Chondrocyte (in vitro differentiated cells): ENCODE measurements around the gene LLPH. TPM values are rescaled to one million over a fixed set of nuclear protein-coding genes. Genes with fewer than 3 reads are reported as not detected.

Source experiments
- DNase-seq: peaks from one replicate; pipeline ENCODE4 v3.0.0; 2021; ENCODE audit warnings: mixed read lengths, low spot score
- H3K27ac Mint-ChIP-seq: one replicate; pipeline ENCODE4 v1.8.0; 2021; ENCODE audit warnings: mild to moderate bottlenecking, moderate library complexity, mixed read lengths; ENCODE audit not compliant: unreplicated experiment
- H3K27me3 Mint-ChIP-seq: 2 replicates; pipeline ENCODE4 v1.8.0; 2021; ENCODE audit warnings: low read depth, mixed read lengths
- H3K36me3 Mint-ChIP-seq: 2 replicates; pipeline ENCODE4 v1.8.0; 2021; ENCODE audit warnings: low read depth, mixed read lengths
- H3K4me1 Mint-ChIP-seq: 2 replicates; pipeline ENCODE4 v1.8.0; 2021; ENCODE audit warnings: low read depth, mild to moderate bottlenecking, mixed read lengths
- H3K4me3 Mint-ChIP-seq: one replicate; pipeline ENCODE4 v1.8.0; 2021; ENCODE audit warnings: mild to moderate bottlenecking, moderate library complexity, mixed read lengths; ENCODE audit not compliant: unreplicated experiment
- H3K9me3 Mint-ChIP-seq: 2 replicates; pipeline ENCODE4 v1.8.0; 2021; ENCODE audit warnings: low read depth, mixed read lengths
- total RNA-seq: library from RNA; stranded (reverse); gene quantifications from 3 replicates; pipeline ENCODE4 v1.2.1, GENCODE V29; 2021
- TF ChIP-seq, protein P1 (sequence below): fragments of 200-600 bp; sonication (generic); IDR thresholded peaks from 2 replicates; pipeline ENCODE4 v1.5.0; 2021; ENCODE audit warnings: antibody characterized with exemption, mild to moderate bottlenecking, moderate library complexity

The LLPH gene
- total RNA-seq, 1 donor from 2014 or later: 22.8 TPM

DNA sequence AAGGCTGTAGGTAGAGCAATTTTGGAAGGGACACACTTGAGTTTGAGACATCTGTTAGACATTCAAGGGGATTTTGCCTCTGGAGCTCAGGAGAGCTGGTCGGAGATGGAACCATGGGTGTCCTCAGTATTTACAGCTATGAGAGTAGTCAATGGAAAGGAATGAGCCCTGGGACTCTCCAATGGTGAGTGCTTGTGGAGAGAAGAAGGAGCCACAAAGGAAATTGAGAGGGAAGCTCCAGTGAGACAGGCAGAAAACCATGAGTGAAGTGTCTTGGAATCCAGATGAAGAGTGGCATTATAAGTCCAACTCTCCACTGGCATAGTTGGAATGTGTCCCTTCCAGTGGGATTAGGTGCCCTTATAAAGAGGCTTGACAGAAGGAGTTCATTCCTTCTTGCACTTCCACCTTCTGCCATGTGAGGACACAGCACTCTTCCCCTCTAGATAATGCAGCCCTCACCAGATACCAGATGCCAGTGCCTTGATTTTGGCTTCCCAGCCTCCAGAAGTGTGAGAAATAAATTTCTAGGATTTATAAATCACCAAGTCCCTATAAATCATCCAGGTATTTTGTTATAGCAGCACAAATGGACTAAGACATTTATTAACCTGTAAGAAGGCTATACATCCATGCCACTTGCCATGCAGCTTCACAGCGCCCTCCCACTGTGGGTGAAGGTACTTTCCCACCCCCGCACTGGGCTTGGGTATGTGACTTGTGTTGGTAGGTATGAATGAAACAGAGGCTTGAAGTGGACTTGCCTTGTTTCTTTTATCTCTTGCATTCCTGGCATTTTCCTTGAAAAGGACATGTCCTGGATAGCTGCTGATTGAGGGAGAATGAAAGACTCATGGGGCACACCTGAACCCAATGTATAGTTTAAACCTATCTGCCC, 27.3 kb downstream of the LLPH start:
- H3K9me3 Mint-ChIP-seq: peaks cover 11% of the 10 kb centered on the region
- peaks cover 3% of the 10 kb centered on the region for H3K36me3 Mint-ChIP-seq
- TF ChIP-seq, protein P1, sequence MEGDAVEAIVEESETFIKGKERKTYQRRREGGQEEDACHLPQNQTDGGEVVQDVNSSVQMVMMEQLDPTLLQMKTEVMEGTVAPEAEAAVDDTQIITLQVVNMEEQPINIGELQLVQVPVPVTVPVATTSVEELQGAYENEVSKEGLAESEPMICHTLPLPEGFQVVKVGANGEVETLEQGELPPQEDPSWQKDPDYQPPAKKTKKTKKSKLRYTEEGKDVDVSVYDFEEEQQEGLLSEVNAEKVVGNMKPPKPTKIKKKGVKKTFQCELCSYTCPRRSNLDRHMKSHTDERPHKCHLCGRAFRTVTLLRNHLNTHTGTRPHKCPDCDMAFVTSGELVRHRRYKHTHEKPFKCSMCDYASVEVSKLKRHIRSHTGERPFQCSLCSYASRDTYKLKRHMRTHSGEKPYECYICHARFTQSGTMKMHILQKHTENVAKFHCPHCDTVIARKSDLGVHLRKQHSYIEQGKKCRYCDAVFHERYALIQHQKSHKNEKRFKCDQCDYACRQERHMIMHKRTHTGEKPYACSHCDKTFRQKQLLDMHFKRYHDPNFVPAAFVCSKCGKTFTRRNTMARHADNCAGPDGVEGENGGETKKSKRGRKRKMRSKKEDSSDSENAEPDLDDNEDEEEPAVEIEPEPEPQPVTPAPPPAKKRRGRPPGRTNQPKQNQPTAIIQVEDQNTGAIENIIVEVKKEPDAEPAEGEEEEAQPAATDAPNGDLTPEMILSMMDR: peak; percentile 45
- no peak overlapping the region for H3K27ac Mint-ChIP-seq
- H3K4me1 Mint-ChIP-seq: peaks cover 7% of the 10 kb centered on the region
- no peak for DNase-seq
- H3K4me3 Mint-ChIP-seq: no peak overlapping the region
- H3K27me3 Mint-ChIP-seq: no peaks in the 10 kb centered on the region

DNA sequence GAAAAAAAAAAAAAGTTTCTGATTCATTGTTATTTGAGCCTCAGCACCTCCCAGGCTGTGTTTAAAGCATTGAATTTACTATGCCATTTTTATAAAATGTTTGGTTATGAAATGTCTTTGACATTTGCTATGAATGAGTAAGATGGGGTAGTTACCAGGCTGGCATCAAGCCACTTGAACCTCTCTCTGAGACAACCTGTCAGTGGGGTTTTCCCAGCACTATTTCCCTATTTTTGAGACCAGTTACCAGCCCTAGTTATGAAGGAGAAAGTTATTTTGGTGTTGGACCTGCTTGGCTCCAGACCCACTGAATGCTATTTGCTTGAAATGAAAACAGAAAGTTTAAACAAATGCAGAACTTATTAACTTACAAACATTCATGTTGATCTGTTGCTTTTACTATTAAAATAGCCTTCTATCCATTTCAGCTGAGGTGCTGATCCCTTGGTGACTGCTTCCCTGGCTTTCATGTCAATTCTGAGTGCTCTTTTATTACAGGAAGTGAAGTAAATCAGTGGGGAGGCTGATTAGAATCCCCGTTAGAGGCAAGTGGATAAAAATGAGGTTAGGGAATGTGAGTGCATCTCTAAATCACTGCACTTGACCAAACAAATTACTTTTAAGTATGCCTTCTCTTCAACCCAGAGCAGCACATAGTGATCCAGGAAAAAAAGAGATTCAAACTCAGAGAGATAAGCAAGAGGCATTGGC, 37.8 kb downstream of the LLPH start:
- Mint-ChIP-seq H3K9me3 (no peaks in the 10 kb centered on the region), H3K4me1 (peaks cover 7% of the 10 kb centered on the region)

DNA sequence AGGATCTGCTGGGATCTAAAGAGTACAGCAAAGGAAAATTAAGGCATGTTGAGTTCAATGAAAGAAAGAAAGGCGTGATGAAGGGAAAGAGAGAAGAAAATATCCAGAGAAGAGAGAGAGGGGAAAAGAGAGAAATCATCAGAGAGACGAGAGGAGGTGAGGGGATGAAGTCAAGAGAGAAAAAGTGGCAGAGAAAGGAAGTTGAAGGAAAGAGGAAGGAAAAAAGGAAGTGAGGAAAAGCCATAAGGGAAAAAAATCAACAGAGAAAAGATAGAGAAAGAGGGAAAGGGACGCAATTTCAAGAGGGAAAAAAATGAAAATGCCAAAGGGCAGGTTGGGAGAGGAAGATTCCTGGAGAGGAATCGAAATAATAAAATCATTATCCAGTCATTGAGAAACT, 40.4 kb downstream of the LLPH start:
- TF ChIP-seq, protein P1: no peak
- Mint-ChIP-seq H3K4me3 (no peak overlapping the region), H3K27me3 (no peaks in the 10 kb centered on the region)

More for the DNA sequence above, 37.8 kb downstream of the LLPH start:
- no peak overlapping the region for H3K4me3 Mint-ChIP-seq
- no peak overlapping the region for H3K27ac Mint-ChIP-seq
- TF ChIP-seq, protein P1: no peak
- H3K27me3 Mint-ChIP-seq: no peaks in the 10 kb centered on the region
- DNase-seq: no peak
- H3K36me3 Mint-ChIP-seq: peaks cover 2% of the 10 kb centered on the region

DNA sequence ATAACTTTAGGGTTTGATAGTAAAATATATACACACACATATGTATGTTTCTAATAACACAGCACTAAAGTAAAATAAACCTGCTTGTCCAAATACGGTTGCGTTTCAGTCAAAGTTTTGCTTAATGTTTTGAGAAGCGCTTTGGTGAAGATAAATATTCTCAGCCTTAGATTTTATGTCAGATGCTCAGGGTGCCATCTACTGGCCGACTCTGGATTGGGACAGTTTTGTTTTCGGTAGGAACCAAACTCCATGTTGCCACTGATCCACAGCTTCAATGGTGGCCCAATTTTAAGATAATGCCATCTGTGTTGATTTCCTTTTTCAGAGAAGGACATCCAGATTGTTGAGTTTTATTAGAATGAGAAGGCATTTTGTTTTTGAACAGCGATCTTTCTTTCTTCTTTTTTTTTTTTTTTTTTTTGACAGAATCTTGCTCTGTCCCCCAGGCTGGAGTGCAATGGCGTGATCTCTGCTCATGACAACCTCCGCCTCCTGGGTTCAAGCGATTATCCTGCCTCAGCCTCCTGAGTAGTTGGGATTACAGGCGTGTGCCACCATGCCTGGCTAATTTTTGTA, 43.1 kb downstream of the LLPH start:
- Mint-ChIP-seq H3K4me3 (no peak overlapping the region), H3K27me3 (no peaks in the 10 kb centered on the region), H3K9me3 (peaks cover 7% of the 10 kb centered on the region), H3K4me1 (peaks cover 21% of the 10 kb centered on the region), H3K36me3 (no peaks in the 10 kb centered on the region), H3K27ac (peak overlapping the region; percentile 55)
- TF ChIP-seq, protein P1: peak; percentile 94
- no peak for DNase-seq

More for the DNA sequence above, 40.4 kb downstream of the LLPH start:
- Mint-ChIP-seq H3K4me1 (peaks cover 26% of the 10 kb centered on the region), H3K36me3 (no peaks in the 10 kb centered on the region), H3K9me3 (no peaks in the 10 kb centered on the region), H3K27ac (no peak overlapping the region)
- no peak for DNase-seq

DNA sequence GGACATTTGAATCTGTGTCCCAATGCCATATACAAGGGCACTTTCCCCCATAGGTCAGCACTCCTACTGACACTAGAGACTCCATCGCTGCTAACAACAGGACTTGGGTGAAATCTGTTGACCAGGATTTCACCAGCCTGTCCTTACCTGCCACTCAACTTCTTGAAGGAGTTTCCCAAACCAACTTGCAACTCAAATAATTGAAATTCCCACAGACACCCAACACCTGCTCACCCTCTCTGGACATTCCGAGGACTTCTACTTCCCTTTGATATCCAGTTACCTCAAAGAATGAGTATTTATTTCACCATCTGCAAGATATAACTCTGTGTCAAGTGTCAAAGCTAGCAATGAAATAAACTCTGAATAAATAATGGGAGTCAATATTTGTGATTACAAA, 44.6 kb downstream of the LLPH start:
- Mint-ChIP-seq H3K4me3 (no peak overlapping the region), H3K9me3 (peaks cover 7% of the 10 kb centered on the region), H3K27ac (no peak overlapping the region), H3K27me3 (no peaks in the 10 kb centered on the region), H3K36me3 (no peaks in the 10 kb centered on the region), H3K4me1 (peaks cover 19% of the 10 kb centered on the region)
- no peak for DNase-seq
- TF ChIP-seq, protein P1: no peak
